Globus pallidus (tissue), 1 donor: ENCODE measurements around the gene CASK.
"Not testable (repeated sequence)": the region's sequence is repeated elsewhere in the genome, so short reads cannot be mapped to it uniquely, and the experiment has no call there.

Experiments used
- DNase-seq: peaks from one replicate; pipeline ENCODE4 v3.0.0-alpha.2; 2015; ENCODE audit warnings: low spot score

CASK gene

DNA sequence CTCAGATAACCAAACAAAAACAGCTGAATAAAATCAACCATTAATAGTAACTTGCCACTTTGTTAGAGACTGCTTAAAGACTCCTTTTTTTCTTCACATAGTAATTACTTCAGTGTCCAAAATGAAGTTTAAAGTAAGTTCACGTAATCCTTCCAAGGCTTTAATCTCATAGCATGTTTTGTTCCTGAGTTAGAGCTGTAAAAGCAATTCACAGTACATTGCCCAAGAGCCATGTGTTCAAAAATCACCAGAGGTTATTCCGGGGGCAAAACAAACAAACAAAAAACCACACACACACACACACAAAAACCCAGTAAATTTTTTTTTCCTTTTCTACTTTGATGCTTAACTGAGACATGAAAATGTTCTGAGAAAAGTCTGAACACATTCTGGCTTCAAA is 193.3 kb downstream of the CASK start:
- DNase-seq, result no peak

- DNase-seq, result no peak
Observed at GRCh38 chrX:41728125-41728524, 195.2 kb downstream of the CASK start.

- DNase-seq, result no peak
Observed at GRCh38 chrX:41723826-41724225, 199.5 kb downstream of the CASK start, which contains the start of gene GPR82. Gene GPR82 (plus strand): TSS chrX:41724181. CDS start chrX:41727027, 2,846 bp downstream.

GRCh38 chrX:41722816-41723618 is 200.3 kb downstream of the CASK start:
- no peak for DNase-seq

GRCh38 chrX:41722214-41722613 is 201.1 kb downstream of the CASK start:
- no peak for DNase-seq

DNA sequence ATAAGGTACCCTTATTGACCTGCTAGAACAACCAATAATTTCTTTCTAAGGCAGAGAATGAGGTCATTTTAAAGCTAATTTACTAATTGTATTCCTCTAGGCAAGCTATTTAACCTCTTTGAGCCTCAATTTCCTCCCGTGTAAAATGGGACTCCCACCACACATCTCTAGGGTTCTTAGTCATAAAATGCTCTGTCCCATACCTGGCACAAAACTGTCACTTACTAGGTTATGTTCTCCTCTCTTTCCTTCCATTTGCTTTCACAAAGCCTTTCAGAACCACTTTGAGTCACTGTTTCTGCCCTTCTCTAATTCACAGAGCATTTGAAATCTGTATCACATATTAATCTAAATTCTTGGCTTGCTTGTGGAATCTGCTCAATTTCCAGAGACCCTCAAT is 201.8 kb downstream of the CASK start:
- no peak for DNase-seq

DNA sequence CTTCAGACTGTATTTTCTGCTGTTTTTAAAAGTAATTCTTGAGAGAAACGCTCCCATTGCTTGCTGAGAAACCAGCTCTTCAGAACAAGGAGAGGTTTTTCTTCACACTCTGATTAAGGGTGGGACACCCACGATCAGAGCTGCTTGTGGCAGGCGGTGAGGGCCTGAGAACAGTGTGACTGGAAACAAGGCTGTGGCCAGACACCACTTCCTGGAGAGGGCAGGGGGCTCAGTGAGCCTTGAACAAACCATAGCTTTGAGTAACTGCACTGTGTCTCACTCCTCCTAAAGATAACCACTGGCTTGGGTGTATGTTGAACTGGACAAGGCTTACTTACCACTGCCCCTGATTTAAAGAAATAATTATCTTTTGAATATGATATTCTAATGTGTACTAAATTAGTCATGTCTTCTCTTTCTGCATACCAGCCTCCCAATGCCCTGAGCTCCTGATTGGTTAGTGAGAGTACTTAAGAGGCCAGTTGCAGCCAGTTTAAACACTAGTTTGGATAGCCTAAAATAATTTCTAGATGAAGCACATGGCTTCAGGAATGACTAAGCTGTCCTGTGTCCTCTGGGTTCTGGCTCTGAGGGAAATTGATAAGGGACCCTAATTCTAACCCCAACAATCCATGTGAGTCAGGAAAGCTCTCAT is 203.1 kb downstream of the CASK start:
- DNase-seq, result no peak

GRCh38 chrX:41719610-41720009 is 203.7 kb downstream of the CASK start:
- not testable (repeated sequence) for DNase-seq

GRCh38 chrX:41718481-41719235 is 204.7 kb downstream of the CASK start:
- DNase-seq, result peak; percentile 73

GRCh38 chrX:41716767-41717473 is 206.4 kb downstream of the CASK start:
- DNase-seq, result no peak

DNA sequence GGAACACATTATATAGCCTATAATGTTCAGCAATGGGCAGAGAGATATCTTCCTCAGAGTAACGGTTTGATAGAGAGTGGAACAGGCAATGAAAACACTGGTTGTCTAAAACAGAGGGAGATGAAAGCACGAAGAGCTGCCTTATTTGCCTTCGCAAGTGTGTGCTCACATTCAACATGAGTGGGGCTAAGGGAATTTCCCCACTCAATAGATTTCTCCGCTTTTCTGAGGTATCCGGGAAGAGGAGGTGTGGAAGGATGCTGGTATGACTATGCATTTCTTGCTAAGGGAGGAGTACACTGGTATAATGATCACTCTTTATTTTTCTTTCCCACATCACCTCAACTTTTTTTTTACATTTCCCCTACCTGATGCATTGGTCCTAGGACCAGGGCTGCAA is 207.1 kb downstream of the CASK start:
- DNase-seq, result no peak

GRCh38 chrX:41711021-41711667 is 212.2 kb downstream of the CASK start:
- no peak for DNase-seq

DNA sequence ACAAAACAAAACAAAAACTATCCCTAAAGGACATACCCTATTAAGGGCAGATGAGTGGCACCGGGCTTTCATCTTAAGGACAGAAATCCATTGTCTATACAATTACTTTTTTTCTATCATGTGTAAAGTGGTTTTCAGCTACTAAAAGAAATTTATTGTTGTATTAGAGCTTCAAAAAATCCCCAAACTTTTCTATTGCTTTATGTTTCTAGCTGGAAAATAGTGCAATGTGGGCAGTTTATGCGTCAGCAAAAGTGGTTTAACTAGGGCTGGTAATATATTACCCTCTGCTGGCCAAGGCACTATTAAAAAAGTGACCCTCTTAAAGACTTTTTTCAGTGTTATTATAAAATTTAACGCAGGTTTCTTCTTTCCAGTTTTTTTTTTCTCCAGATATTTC is 214.9 kb downstream of the CASK start:
- no peak for DNase-seq

- DNase-seq, result no peak
Observed at GRCh38 chrX:41707218-41707617, 216.1 kb downstream of the CASK start.

- DNase-seq, result peak; percentile 24
Observed at GRCh38 chrX:41705680-41706374, 217.5 kb downstream of the CASK start.

- no peak for DNase-seq
Observed at GRCh38 chrX:41705042-41705441, 218.3 kb downstream of the CASK start.

DNA sequence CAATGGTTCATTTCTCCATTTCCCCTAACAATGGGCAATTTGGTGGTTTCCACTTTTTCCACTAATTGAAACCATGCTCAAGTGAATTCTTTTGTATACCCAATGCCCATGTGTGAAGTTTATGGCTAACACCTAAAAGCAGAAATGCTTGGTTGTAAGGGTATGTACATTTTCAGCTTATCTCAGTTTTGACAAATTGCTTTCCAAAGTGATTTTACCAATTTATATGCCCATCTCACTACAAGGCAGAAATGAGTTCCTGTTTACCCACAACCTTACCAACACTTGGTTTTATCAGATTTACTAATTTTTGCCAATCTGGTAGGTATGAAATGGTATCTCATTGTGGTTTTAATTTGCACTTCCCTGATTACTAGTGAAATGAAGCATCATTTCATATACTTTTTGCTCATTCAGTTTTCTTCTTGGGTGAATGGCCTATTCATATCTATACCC is 219.8 kb downstream of the CASK start:
- no peak for DNase-seq

GRCh38 chrX:41695426-41695825 is 227.9 kb downstream of the CASK start:
- DNase-seq, result no peak

DNA sequence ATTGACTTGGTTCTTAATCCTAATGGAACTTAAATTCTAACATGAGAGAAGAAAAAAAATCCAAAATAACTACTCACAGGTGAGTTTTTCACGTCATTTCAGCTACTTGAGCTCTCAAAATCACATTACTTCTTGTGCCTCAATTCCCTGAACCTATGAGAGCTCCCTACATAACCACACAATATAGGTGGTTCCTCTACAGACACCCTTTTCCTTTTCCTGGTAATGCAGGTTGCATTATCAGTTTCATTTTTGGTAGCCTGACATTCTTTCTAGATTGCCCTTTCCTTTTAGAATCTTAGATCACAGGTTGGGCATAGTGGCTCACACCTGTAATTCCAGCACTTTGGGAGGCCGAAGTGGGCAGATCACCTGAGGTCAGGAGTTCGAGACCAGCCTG is 230.3 kb downstream of the CASK start:
- DNase-seq, result no peak

- DNase-seq, result no peak
Observed at GRCh38 chrX:41692162-41692749, 231.1 kb downstream of the CASK start.

DNA sequence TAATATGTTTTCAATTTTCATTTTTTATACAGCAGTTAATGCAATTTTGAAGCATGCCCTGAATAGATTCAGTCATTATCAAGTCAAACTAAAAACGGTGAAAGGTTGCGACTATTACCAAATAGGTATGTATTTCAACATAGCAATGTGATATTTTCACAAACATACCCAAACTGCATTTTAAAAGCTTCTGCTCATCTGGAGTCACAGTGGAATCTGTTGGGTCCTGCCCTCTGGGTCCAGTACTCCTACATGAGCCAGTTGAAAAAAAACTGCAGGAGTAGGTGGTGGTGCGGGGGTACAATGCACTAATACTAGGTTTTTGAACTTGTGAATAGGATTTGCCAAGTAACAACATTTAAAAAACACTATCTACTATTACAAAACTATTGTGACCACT is 233.6 kb downstream of the CASK start:
- no peak for DNase-seq
